Liver (tissue), 9 donors: ENCODE results near the gene KCNK7. TPM values are rescaled to one million over a fixed set of nuclear protein-coding genes. Genes with fewer than 3 reads are reported as not detected.

Source experiments
- DNase-seq: peaks from one replicate; pipeline ENCODE4 v3.0.0-alpha.2; 2017; ENCODE audit warnings: low spot score
- H3K27ac ChIP-seq, 2 donors: one replicate each; pipeline ENCODE4 v1.7.0; 2013; ENCODE audit warnings: inconsistent platforms in 2 of 2, low read length in 2 of 2, control low read depth in 1 of 2, low read depth in 1 of 2, mild to moderate bottlenecking in 1 of 2
- H3K27me3 ChIP-seq, 4 donors: one replicate each; pipeline versions ENCODE4 v1.6.1 to v1.7.0; 2013; ENCODE audit warnings: low read length in 3 of 4, inconsistent platforms in 1 of 4, mild to moderate bottlenecking in 1 of 4, moderate library complexity in 1 of 4; ENCODE audit not compliant: control insufficient read depth in 4 of 4, insufficient read depth in 4 of 4
- H3K36me3 ChIP-seq, 4 donors: one replicate each; pipeline versions ENCODE4 v1.6.1 to v1.7.0; 2013; ENCODE audit warnings: low read length in 3 of 4, mild to moderate bottlenecking in 3 of 4, low read depth in 1 of 4, moderate library complexity in 1 of 4; ENCODE audit not compliant: control insufficient read depth in 4 of 4, insufficient read depth in 3 of 4
- H3K4me1 ChIP-seq, 4 donors: one replicate each; pipeline versions ENCODE4 v1.6.1 to v1.7.0; 2013; ENCODE audit warnings: low read length in 3 of 4, mild to moderate bottlenecking in 3 of 4, moderate library complexity in 1 of 4; ENCODE audit not compliant: control insufficient read depth in 4 of 4, insufficient read depth in 4 of 4
- H3K4me3 ChIP-seq, 3 donors: one replicate each; pipeline versions ENCODE4 v1.6.1 to v1.7.0; 2013; ENCODE audit warnings: low read length in 3 of 3, control low read depth in 1 of 3, low read depth in 1 of 3, mild to moderate bottlenecking in 1 of 3
- H3K9ac ChIP-seq, 2 donors: one replicate each; pipeline ENCODE4 v1.7.0; 2013; ENCODE audit warnings: low read length in 2 of 2, mild to moderate bottlenecking in 2 of 2, moderate library complexity in 2 of 2, control low read depth in 1 of 2, low read depth in 1 of 2
- H3K9me3 ChIP-seq, 4 donors: one replicate each; pipeline versions ENCODE4 v1.6.1 to v1.7.0; 2013; ENCODE audit warnings: low read length in 3 of 4; ENCODE audit not compliant: control insufficient read depth in 4 of 4
- EGR1 ChIP-seq, 2 donors: IDR thresholded peaks; 2 replicates each; pipeline ENCODE4 v1.6.1; 2016 to 2018; ENCODE audit warnings: antibody characterized with exemption in 2 of 2, low read depth in 2 of 2
- FOXA1 ChIP-seq: IDR thresholded peaks from 2 replicates; pipeline ENCODE4 v1.6.1; 2016; ENCODE audit warnings: antibody characterized with exemption
- FOXA2 ChIP-seq: IDR thresholded peaks from 2 replicates; pipeline ENCODE4 v1.6.1; 2016; ENCODE audit warnings: antibody characterized with exemption
- GABPA ChIP-seq, 2 donors: IDR thresholded peaks in 1 of 2; conservative IDR thresholded peaks in 1 of 2; 2 replicates each; pipeline ENCODE4 v1.6.1; 2016; ENCODE audit warnings: antibody characterized with exemption in 2 of 2, mild to moderate bottlenecking in 1 of 2, moderate library complexity in 1 of 2
- HNF4A ChIP-seq, 2 donors: conservative IDR thresholded peaks; 2 replicates each; pipeline ENCODE4 v1.6.1; 2016; ENCODE audit warnings: antibody characterized with exemption in 2 of 2, mild to moderate bottlenecking in 2 of 2
- HNF4G ChIP-seq: IDR thresholded peaks from 2 replicates; pipeline ENCODE4 v1.6.1; 2016; ENCODE audit warnings: antibody characterized with exemption
- JUND ChIP-seq, 2 donors: IDR thresholded peaks; 2 replicates each; pipeline ENCODE4 v1.6.1; 2016; ENCODE audit warnings: antibody characterized with exemption in 2 of 2
- NR2F2 ChIP-seq: IDR thresholded peaks from 2 replicates; pipeline ENCODE4 v1.6.1; 2016; ENCODE audit warnings: antibody characterized with exemption
- RAD21 ChIP-seq, 2 donors: IDR thresholded peaks; 2 replicates each; pipeline ENCODE4 v1.6.1; 2016; ENCODE audit warnings: antibody characterized with exemption in 2 of 2, mild to moderate bottlenecking in 2 of 2
- RXRA ChIP-seq, 2 donors: IDR thresholded peaks; 2 replicates each; pipeline ENCODE4 v1.6.1; 2017 to 2018; ENCODE audit warnings: antibody characterized with exemption in 2 of 2, mild to moderate bottlenecking in 1 of 2
- SP1 ChIP-seq: IDR thresholded peaks from 2 replicates; pipeline ENCODE4 v1.6.1; 2018; ENCODE audit warnings: antibody characterized with exemption, mild to moderate bottlenecking
- TAF1 ChIP-seq: conservative IDR thresholded peaks from 2 replicates; pipeline ENCODE4 v1.6.1; 2016; ENCODE audit warnings: antibody characterized with exemption, mild to moderate bottlenecking
- YY1 ChIP-seq: IDR thresholded peaks from 2 replicates; pipeline ENCODE4 v1.6.1; 2016; ENCODE audit warnings: antibody characterized with exemption, mild to moderate bottlenecking
- WGBS: extraction: QIAGEN DNeasy Blood & Tissue Kit; methylation state at CpG from one replicate; pipeline ENCODE4 v1.1.7; 2013; 5-methylcytosine and 5-hydroxymethylcytosine counted together
- polyA plus RNA-seq, 2 donors: library from polyadenylated mRNA; stranded (reverse) in 1 of 2; unstranded in 1 of 2; fragments of 200-250 nt in 1 of 2; fragments of >200 nt in 1 of 2; fragmentation: Nextera tagmentation in 1 of 2; extraction: Ambion mirVana in 1 of 2; gene quantifications; one replicate each; pipeline versions ENCODE4 v1.2.1 to v1.2.3, GENCODE V29; 2013 to 2015
- total RNA-seq, 2 donors: library from RNA; depleted of rRNA; stranded (reverse); fragments of >200 nt; gene quantifications; one replicate each; pipeline ENCODE4 v1.2.3, GENCODE V29; 2014
- TF ChIP-seq, protein P1 (sequence below): IDR thresholded peaks from 2 replicates; pipeline ENCODE4 v1.6.1; 2016; ENCODE audit warnings: antibody characterized with exemption, mild to moderate bottlenecking
- TF ChIP-seq, protein P2 (sequence below): IDR thresholded peaks from 2 replicates; pipeline ENCODE4 v1.6.1; 2016; ENCODE audit warnings: antibody characterized with exemption
- TF ChIP-seq, protein P3 (sequence below): IDR thresholded peaks from 2 replicates; pipeline ENCODE4 v1.6.1; 2016; ENCODE audit warnings: antibody characterized with exemption
- TF ChIP-seq, protein P4 (sequence below): fragments of 150-350 bp; IDR thresholded peaks from 2 replicates; pipeline ENCODE4 v1.5.1; 2017; ENCODE audit warnings: improper control_type of control experiment, low read depth, low read length; ENCODE audit not compliant: missing input control
- TF ChIP-seq, protein P5 (sequence below): IDR thresholded peaks from 2 replicates; pipeline ENCODE4 v1.6.1; 2016; ENCODE audit warnings: antibody characterized with exemption
- donor health status: healthy.
- donor health status: healthy.
- donor health status: healthy.
- donor health status: healthy.
- donor health status: healthy.

Gene KCNK7
- total and polyA plus RNA-seq, 4 donors: 0.14 to 0.32 (median 0.24) TPM

DNA sequence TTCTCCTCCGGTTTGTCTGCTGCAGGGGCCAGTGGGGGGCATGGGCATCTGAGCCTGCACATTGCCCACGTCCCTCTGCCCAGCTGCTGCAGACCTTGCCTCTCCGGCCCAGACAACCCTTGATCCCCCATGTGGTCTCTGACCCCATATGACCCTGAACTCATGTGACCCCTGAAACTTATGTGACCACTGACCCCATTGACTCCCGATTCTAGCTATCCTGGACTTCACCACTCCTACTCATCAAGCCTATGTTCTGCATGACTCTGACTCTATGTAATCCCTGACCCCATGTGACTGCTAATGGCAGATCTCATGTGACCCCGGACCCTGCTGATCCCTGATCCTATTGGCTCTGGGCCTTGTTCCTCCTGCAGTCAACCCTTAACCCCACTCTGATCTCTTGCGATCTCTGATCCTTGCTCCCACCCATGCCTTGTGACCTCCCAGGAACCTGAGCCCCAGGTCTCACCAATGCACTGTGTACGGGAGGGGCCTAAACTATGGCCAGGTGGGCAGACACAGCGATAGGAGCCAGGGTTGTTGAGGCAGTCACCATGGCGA lies 43.1 kb downstream of the KCNK7 start:
- H3K27ac ChIP-seq: peak overlapping the region; percentile 82 to 91
- H3K4me3 ChIP-seq: no peak overlapping the region
- no peaks in the 10 kb centered on the region for H3K9me3 ChIP-seq
- H3K9ac ChIP-seq: no peak overlapping the region
- H3K36me3 ChIP-seq: peaks cover 0 to 5% (median 0%) of the 10 kb centered on the region in 4 donors
- TF ChIP-seq HNF4G: no peak
- TF ChIP-seq RXRA (IDR thresholded peaks at IDR 0.05): peak in 1 of 2 donors; percentile 71
- 75% methylated on average over 9 of the region's 9 CpGs for WGBS
- no peaks in the 10 kb centered on the region for H3K27me3 ChIP-seq
- no peak for DNase-seq
- peaks cover 7 to 39% (median 17%) of the 10 kb centered on the region in 4 donors for H3K4me1 ChIP-seq

DNA sequence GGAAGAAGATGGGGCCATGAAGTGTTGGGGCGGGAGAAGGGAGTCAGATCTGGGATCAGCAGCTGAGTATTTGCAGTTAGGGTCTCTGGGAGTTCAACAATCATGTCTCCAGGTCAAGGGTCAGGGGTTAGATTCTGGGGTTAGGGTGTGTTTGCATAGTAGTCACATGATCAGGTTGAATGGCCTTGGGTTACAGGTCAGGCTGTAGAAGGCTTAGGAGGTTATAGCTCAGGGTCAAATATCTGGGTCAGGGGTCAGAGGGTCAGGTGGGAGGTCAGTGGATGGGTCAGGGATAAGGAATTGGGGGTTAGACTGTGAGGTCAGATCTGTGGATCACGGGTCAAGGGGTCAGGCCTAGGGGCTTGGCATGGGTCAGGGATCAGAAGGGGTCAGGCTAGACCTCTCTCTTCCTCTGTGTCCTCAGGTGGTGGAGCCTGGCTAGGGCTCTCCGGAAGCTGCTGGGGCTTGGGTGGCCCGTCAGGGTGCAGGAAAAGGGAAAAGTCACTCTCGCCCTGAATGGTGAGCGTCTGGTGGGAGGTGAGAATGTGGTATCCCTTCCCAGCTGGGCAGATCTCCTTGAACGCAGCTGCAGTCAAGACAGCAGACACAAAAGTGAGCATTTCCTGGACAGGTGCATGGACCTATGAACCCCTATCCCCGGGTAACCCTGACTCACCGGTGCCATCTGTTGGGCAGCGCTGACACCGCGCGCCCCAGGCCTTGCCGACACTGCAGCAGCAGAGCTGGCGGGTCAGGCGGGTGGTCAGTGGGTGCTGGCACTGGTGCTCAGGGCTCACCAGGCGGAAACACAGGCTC lies 43.8 kb downstream of the KCNK7 start:
- Histone ChIP-seq H3K4me3 (peak overlapping the region in 1 of 3 donors; percentile 3), H3K9ac (no peak overlapping the region), H3K27me3 (no peaks in the 10 kb centered on the region), H3K4me1 (peaks cover 6 to 38% (median 14%) of the 10 kb centered on the region in 4 donors), H3K27ac (peak overlapping the region; percentile 82 to 91), H3K9me3 (no peaks in the 10 kb centered on the region), H3K36me3 (peaks cover 0 to 7% (median 0%) of the 10 kb centered on the region in 4 donors)
- 52% methylated on average over 17 of the region's 17 CpGs for WGBS
- TF ChIP-seq FOXA2 (peak; percentile 49), NR2F2 (peak; percentile 100), FOXA1 (peak; percentile 14), RAD21 (IDR thresholded peaks at IDR 0.05) (peak in 1 of 2 donors; percentile 38), JUND (IDR thresholded peaks at IDR 0.05) (peak in 1 of 2 donors; percentile 34), HNF4A (conservative IDR thresholded peaks at IDR 0.05) (peak; percentile 91 to 94), SP1 (peak; percentile 70), YY1 (no peak), HNF4G (peak; percentile 73), EGR1 (IDR thresholded peaks at IDR 0.05; ENCODE audit: low read depth in 2 of 2) (no peak), TAF1 (no peak), RXRA (IDR thresholded peaks at IDR 0.05) (peak; percentile 98), GABPA (IDR thresholded peaks at IDR 0.05 in 1 of 2, conservative IDR thresholded peaks at IDR 0.05 in 1 of 2) (peak in 1 of 2 donors; percentile 46)
- TF ChIP-seq, protein P1, sequence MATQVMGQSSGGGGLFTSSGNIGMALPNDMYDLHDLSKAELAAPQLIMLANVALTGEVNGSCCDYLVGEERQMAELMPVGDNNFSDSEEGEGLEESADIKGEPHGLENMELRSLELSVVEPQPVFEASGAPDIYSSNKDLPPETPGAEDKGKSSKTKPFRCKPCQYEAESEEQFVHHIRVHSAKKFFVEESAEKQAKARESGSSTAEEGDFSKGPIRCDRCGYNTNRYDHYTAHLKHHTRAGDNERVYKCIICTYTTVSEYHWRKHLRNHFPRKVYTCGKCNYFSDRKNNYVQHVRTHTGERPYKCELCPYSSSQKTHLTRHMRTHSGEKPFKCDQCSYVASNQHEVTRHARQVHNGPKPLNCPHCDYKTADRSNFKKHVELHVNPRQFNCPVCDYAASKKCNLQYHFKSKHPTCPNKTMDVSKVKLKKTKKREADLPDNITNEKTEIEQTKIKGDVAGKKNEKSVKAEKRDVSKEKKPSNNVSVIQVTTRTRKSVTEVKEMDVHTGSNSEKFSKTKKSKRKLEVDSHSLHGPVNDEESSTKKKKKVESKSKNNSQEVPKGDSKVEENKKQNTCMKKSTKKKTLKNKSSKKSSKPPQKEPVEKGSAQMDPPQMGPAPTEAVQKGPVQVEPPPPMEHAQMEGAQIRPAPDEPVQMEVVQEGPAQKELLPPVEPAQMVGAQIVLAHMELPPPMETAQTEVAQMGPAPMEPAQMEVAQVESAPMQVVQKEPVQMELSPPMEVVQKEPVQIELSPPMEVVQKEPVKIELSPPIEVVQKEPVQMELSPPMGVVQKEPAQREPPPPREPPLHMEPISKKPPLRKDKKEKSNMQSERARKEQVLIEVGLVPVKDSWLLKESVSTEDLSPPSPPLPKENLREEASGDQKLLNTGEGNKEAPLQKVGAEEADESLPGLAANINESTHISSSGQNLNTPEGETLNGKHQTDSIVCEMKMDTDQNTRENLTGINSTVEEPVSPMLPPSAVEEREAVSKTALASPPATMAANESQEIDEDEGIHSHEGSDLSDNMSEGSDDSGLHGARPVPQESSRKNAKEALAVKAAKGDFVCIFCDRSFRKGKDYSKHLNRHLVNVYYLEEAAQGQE: peak; percentile 30
- TF ChIP-seq, protein P2, sequence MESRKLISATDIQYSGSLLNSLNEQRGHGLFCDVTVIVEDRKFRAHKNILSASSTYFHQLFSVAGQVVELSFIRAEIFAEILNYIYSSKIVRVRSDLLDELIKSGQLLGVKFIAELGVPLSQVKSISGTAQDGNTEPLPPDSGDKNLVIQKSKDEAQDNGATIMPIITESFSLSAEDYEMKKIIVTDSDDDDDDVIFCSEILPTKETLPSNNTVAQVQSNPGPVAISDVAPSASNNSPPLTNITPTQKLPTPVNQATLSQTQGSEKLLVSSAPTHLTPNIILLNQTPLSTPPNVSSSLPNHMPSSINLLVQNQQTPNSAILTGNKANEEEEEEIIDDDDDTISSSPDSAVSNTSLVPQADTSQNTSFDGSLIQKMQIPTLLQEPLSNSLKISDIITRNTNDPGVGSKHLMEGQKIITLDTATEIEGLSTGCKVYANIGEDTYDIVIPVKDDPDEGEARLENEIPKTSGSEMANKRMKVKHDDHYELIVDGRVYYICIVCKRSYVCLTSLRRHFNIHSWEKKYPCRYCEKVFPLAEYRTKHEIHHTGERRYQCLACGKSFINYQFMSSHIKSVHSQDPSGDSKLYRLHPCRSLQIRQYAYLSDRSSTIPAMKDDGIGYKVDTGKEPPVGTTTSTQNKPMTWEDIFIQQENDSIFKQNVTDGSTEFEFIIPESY: no peak
- TF ChIP-seq, protein P3, sequence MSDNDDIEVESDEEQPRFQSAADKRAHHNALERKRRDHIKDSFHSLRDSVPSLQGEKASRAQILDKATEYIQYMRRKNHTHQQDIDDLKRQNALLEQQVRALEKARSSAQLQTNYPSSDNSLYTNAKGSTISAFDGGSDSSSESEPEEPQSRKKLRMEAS: no peak
- TF ChIP-seq, protein P4, sequence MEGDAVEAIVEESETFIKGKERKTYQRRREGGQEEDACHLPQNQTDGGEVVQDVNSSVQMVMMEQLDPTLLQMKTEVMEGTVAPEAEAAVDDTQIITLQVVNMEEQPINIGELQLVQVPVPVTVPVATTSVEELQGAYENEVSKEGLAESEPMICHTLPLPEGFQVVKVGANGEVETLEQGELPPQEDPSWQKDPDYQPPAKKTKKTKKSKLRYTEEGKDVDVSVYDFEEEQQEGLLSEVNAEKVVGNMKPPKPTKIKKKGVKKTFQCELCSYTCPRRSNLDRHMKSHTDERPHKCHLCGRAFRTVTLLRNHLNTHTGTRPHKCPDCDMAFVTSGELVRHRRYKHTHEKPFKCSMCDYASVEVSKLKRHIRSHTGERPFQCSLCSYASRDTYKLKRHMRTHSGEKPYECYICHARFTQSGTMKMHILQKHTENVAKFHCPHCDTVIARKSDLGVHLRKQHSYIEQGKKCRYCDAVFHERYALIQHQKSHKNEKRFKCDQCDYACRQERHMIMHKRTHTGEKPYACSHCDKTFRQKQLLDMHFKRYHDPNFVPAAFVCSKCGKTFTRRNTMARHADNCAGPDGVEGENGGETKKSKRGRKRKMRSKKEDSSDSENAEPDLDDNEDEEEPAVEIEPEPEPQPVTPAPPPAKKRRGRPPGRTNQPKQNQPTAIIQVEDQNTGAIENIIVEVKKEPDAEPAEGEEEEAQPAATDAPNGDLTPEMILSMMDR: peak; percentile 48
- TF ChIP-seq, protein P5, sequence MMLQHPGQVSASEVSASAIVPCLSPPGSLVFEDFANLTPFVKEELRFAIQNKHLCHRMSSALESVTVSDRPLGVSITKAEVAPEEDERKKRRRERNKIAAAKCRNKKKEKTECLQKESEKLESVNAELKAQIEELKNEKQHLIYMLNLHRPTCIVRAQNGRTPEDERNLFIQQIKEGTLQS: no peak
- DNase-seq: peak; percentile 81
